MG63 (cell line): ENCODE results near the gene CREB3L2. TPM values are rescaled to one million over a fixed set of nuclear protein-coding genes. Genes with fewer than 3 reads are reported as not detected.
A peak's percentile ranks its signal among the peaks of the same experiment; 100 is the strongest.
"Not testable (repeated sequence)": the region's sequence is repeated elsewhere in the genome, so short reads cannot be mapped to it uniquely, and the experiment has no call there.

Source experiments
- DNase-seq: peaks from one replicate; pipeline ENCODE4 v3.0.0-alpha.2; 2020
- H3K27me3 ChIP-seq: fragments of 250-450 bp; sonication (Bioruptor Pico); 2 replicates; pipeline ENCODE4 v1.5.1; 2020; ENCODE audit warnings: mild to moderate bottlenecking, moderate library complexity
- H3K36me3 ChIP-seq: fragments of 250-450 bp; sonication (Bioruptor Pico); 2 replicates; pipeline ENCODE4 v1.5.1; 2020; ENCODE audit warnings: mild to moderate bottlenecking, moderate library complexity
- H3K4me3 ChIP-seq: fragments of 250-450 bp; sonication (Bioruptor Pico); 2 replicates; pipeline ENCODE4 v1.5.1; 2020; ENCODE audit warnings: mild to moderate bottlenecking, moderate library complexity
- H3K9me3 ChIP-seq: fragments of 250-450 bp; sonication (Bioruptor Pico); 2 replicates; pipeline ENCODE4 v1.5.1; 2020; ENCODE audit warnings: mild to moderate bottlenecking, moderate library complexity
- total RNA-seq: library from RNA; depleted of rRNA; stranded (reverse); fragments of >200 nt; shearing (Covaris generic); gene quantifications from 2 replicates; pipeline ENCODE4 v1.2.3, GENCODE V29; 2014; ENCODE audit warnings: low replicate concordance

Gene CREB3L2
- total RNA-seq, 1 experiment from 2014 or later, result 6.0 TPM

DNA sequence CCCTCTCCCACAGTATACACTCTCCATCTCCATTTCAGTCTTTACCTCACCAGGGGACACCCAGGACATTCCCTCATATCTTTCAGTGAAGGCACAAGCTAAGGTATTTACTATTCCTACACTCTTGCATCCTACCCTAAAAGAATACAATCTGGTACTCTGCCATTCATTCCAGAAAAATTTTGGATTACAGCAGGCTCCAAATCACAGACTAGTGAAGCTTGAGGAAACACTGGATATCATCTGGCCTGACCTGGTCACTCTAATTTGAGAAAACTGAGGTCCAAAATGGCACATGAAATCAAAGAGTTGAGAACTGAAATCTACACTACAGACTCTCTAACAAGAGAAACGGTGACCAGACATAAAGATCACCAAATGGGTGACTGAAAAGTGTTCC lies 61.7 kb downstream of the CREB3L2 start:
- no peak for DNase-seq
- H3K9me3 ChIP-seq, result no peaks in the 10 kb centered on the region
- no peak overlapping the region for H3K4me3 ChIP-seq
- no peaks in the 10 kb centered on the region for H3K36me3 ChIP-seq
- H3K27me3 ChIP-seq, result no peaks in the 10 kb centered on the region

DNA sequence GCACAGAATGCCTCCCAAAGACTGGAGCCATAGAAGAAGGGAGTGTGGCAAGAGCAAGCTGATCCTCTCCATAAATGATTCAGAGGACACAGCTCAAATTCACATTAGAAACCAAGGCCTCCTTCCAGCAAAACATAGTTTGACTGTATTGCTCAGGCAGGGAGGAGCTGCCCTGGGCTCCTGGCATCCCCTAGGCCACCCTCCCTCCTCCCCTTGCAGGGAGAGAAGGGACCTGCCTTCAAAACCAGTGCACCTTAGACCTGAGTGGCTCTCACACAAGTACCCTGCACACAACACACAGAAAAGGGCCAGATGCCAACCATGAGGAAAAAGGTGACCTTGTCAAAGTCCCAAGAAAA lies 64.7 kb downstream of the CREB3L2 start:
- H3K4me3 ChIP-seq, result no peak overlapping the region
- peak; percentile 49 for DNase-seq
- no peaks in the 10 kb centered on the region for H3K9me3 ChIP-seq
- no peaks in the 10 kb centered on the region for H3K36me3 ChIP-seq
- no peaks in the 10 kb centered on the region for H3K27me3 ChIP-seq

DNA sequence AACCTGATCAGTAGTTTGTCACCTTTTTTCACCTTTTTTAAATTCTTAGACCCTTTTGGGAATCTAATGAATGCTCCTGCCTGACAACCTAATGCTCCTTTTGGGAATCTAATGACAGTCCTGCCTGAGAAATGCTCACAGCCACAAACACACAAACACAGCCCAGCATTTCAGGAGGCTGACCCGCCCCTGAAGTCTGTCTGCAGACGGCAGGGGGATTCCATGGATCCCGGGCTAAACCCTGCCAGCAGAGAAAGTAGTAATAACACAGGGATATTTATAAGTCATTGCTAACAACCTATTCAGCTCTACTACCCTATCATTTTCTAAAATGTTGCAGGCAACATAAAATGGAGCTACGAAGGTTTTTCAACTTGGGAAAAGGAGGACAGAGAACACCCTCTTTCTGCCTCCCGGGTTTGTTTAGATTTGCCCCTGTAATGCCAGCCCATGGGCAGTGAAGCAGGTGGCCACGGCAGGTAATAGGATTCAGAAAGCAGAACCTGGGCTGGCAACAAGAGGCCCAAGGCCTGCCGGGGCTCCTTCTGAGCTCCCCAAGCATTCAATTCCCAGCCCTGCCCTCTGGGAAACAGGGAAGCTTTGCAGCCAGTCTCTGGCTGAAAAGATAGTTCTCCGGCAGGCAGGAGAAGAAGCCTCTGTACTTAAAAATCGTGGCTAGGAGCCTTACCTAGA lies 65.2 kb downstream of the CREB3L2 start:
- no peak for DNase-seq
- no peaks in the 10 kb centered on the region for H3K9me3 ChIP-seq
- H3K4me3 ChIP-seq, result no peak overlapping the region
- H3K36me3 ChIP-seq, result no peaks in the 10 kb centered on the region
- H3K27me3 ChIP-seq, result no peaks in the 10 kb centered on the region

DNA sequence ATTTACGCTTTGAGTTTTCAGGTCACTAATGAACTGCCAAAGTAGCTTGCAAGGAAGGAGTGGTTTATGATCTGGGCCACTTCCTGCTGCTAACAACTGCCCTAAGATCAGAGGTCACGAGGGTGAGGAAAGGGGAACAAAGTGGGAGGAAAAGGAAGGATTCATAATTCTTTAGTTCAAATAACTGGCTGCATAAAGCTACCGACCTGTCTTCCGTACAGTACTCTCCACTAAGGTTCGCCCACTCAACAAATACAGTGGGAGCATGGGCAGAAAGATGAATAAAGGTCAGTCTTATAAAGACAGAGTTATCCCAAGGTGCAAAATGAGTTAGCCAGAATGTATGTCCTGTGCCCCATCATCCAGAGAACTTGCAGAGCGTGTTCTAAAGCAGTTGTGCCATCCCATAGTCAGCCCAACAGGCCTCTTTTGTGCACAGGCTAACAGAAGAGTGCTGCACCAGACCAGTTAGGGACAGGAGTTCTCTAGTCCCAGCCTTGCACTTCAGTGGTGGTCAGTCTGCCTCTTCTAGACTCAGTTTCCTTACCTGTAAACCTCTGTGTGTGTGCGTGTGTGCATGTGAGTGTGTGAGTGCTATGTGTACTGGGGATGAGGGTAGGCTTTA lies 65.9 kb downstream of the CREB3L2 start:
- H3K9me3 ChIP-seq, result no peaks in the 10 kb centered on the region
- no peaks in the 10 kb centered on the region for H3K27me3 ChIP-seq
- H3K36me3 ChIP-seq, result no peaks in the 10 kb centered on the region
- DNase-seq, result no peak
- H3K4me3 ChIP-seq, result no peak overlapping the region

DNA sequence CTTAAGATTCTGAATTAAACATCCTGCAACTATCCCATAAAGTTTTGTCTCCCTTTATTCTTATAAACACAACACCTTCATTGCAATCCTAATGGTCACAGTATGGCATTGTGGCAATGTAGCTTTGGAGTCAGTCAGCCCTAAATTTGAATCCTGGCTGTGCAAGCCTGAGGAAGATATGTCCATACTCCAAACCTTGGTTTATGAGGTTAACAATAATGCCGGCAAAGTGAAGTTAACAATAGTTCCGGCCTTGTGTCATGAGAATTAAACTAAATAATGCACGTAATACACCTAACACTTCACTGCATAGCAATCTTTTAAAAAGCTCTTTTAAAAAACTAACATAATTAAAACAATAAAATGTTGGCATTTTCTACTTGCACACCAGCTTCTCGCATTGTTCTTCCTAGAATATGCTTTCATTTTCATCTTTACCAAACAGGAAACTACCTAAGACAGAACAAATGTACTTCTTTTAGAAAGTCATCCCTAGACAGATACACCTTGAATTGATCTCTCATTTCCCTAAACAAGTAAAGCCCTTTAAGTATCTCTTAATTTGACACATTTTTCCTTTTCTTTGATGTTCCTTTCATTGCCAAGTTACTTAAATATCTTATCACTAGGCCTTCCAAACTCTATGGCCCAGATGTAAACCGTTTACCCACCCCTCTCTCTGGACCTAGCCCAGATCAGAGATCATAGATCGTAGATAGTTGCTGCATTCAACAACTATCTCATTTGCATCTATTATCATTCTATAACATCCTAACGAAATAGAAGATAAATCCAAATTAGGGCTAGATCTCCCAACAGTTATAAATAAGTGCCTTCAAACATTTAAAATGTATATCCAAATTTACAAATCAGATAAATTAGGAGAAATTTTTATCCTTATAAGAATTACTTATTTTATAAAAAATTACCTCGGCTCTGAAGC lies 66.7 kb downstream of the CREB3L2 start:
- no peak for DNase-seq
- Histone ChIP-seq H3K36me3 (no peaks in the 10 kb centered on the region), H3K4me3 (no peak overlapping the region), H3K27me3 (no peaks in the 10 kb centered on the region), H3K9me3 (no peaks in the 10 kb centered on the region)

DNA sequence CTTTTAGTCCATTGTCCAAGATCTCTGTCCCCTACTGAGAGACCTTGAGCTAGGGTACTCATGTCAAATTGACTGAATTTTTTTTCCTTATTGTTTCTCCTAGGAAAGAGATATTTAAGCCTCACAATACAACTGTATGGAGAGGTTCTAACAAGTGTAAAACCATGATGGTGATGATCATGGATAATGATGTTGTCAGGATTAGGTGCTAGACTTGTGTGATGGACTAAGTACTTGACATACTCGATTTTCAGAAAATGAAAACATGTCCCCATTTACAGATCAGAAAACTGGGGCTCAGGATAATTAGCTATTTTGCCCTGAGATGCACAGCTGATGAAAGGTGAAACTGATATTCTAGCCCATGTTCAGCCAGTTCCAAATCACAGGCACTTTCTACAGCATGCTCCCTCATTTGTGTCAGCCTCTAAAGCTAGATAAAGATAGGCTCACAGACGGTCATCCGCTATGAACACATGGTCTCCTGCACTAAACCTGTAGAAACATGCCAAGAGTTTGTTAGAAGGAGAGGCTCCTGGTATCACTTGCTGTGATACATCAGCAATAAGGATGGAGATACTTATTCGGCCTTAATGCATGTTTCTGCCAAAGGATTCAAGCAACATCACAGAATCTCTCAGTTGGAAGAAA lies 67.6 kb downstream of the CREB3L2 start:
- Histone ChIP-seq H3K9me3 (no peaks in the 10 kb centered on the region), H3K4me3 (no peak overlapping the region), H3K36me3 (no peaks in the 10 kb centered on the region), H3K27me3 (no peaks in the 10 kb centered on the region)
- DNase-seq, result no peak

DNA sequence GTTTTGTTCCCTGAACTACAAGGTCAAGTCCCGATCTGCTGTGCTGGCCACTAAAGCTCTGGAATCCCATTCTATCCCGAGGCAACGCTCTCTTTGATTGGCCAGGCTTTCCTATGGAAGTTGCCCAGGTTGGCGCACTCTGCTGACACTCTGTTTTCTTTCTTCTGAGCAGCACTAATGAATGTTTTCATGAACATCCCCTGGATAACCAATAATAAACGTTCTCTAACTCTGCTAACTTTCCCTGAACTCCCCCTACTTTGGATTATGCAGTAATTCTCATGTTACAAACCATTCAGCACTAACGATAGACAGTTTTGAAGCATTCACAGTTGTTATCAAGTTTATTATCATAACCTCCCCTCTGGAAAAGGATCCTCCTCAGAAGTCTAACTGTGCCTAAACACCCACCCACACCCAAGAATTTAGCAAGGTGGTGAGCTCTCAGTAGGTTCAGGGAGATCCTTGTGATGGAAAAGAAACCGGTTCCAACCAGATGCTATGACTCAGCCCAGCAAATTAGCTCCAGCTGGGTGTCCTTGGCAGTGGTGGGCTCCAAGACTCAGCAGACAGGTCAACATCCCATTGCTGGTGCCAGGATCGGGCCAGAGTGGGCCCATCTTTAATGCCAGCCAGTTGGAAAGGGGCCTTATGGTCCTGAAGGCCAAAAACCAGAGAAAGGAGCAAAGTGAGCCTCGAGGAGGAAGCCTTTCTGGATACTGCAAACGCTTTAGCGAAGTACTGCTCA lies 68.4 kb downstream of the CREB3L2 start:
- Histone ChIP-seq H3K27me3 (no peaks in the 10 kb centered on the region), H3K9me3 (no peaks in the 10 kb centered on the region), H3K36me3 (no peaks in the 10 kb centered on the region), H3K4me3 (no peak overlapping the region)
- DNase-seq, result peak; percentile 82

DNA sequence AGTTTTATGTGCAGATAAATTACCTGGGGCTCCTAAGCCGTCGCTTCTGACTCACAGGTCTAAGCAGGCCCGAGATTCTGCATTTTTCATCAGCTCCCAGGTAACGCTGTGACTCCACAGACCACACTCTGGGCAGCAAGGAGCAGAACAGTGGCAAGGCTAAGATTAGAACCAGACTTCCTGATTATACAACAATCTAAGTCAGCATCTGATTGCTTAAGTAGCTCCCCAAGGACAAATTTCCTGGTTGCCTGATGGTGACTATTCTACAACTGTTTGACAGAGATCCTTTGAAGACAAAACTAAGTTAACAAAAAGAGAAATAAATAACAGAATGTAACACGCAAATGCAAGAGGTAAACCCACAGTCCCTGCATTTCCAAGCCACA lies 69.0 kb downstream of the CREB3L2 start:
- no peak overlapping the region for H3K4me3 ChIP-seq
- H3K9me3 ChIP-seq, result no peaks in the 10 kb centered on the region
- no peaks in the 10 kb centered on the region for H3K36me3 ChIP-seq
- DNase-seq, result no peak
- H3K27me3 ChIP-seq, result no peaks in the 10 kb centered on the region

DNA sequence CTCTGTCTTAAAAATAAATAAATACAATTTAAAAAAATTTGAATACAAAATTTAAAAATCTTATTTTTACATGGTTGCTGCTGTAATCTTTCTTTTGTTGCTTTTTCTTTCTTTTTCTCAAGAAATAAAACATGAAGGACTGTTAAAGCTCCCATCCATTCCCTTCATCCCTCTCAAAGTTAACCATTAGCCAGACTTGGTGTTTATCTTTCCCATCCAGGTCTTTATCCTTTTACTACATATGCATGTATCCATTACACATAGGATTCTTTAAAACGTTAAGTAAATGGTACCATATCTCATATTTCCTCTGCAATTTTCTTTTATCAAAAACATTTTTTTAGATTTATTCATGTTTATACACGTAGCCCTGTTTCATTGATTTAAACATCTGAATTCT lies 70.1 kb downstream of the CREB3L2 start:
- no peaks in the 10 kb centered on the region for H3K9me3 ChIP-seq
- H3K27me3 ChIP-seq, result no peaks in the 10 kb centered on the region
- DNase-seq, result no peak
- H3K36me3 ChIP-seq, result no peaks in the 10 kb centered on the region
- H3K4me3 ChIP-seq, result no peak overlapping the region

DNA sequence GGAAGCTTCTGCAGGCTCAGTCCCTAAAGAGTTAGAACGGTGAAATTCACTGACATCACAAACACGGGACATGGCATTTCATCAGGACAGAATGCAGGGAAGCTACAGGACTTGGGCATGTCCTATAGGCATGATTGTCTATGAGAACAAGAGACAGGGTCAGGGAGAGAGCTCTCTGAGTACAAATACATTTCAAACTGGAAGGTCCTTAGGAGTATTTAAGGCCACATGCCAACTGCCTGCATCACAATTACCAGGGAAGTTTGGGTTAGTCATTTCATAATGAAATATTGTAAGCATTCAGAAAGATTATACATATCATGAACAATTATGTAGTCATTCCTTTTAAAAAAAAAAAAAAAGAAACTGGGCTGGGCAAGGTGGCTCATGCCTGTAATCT lies 71.3 kb downstream of the CREB3L2 start:
- H3K27me3 ChIP-seq, result no peaks in the 10 kb centered on the region
- DNase-seq, result peak; percentile 69
- peaks cover 4% of the 10 kb centered on the region for H3K36me3 ChIP-seq
- no peaks in the 10 kb centered on the region for H3K9me3 ChIP-seq
- H3K4me3 ChIP-seq, result no peak overlapping the region

DNA sequence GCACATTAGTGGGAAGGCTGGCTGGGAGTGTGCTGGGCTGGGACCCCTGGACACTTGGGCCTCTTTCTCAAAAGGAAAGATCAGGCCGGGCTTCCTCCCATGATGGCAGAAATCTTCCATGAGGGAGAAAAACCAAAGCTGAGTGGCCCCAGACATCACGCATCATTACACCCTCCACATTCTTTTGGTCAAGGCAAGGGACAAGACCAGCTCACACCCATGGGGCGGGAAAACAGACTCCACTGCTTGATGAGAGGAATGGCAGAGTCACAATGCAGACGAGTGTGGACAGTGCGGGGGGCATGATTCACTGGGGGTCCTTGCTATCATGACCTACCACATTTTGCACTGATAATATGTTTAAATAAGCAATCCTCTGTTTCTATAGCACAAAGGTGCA lies 73.3 kb downstream of the CREB3L2 start:
- DNase-seq, result no peak
- no peaks in the 10 kb centered on the region for H3K27me3 ChIP-seq
- H3K36me3 ChIP-seq, result peaks cover 4% of the 10 kb centered on the region
- H3K9me3 ChIP-seq, result no peaks in the 10 kb centered on the region
- no peak overlapping the region for H3K4me3 ChIP-seq

DNA sequence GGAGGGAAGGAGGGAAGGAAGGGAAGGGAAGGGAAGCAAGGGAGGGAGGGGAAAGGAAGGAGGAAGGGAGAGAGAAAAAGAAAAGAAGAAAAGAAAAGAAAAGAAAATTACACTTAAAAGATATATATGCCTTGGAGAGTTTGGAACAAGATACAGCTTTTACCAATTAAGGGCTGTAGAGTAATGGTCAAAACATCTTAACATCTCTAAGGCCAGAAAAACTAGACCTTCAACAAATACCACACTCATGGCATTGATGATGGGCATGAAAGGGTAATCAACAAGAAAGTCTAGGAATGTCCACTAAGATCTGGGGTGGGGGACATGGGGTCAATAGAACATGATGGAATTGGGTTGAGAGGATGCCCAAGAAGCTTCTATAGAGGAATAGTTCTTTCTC lies 74.5 kb downstream of the CREB3L2 start:
- H3K36me3 ChIP-seq, result peaks cover 4% of the 10 kb centered on the region
- H3K27me3 ChIP-seq, result no peaks in the 10 kb centered on the region
- no peak for DNase-seq
- no peaks in the 10 kb centered on the region for H3K9me3 ChIP-seq
- no peak overlapping the region for H3K4me3 ChIP-seq

DNA sequence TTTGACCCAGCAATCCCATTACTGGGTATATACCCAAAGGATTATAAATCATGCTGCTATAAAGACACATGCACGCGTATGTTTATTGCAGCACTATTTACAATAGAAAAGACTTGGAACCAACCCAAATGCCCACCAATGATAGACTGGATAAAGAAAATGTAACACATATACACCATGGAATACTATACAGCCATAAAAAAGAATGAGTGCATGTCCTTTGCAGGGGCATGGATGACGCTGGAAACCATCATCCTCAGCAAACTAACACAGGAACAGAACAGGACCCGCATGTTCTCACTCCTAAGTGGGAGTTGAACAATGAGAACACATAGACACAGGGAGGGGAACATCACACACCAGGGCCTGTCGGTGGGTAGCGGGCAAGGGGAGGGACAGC lies 75.7 kb downstream of the CREB3L2 start:
- H3K4me3 ChIP-seq, H3K36me3 ChIP-seq, DNase-seq, H3K9me3 ChIP-seq, H3K27me3 ChIP-seq: not testable (repeated sequence)

DNA sequence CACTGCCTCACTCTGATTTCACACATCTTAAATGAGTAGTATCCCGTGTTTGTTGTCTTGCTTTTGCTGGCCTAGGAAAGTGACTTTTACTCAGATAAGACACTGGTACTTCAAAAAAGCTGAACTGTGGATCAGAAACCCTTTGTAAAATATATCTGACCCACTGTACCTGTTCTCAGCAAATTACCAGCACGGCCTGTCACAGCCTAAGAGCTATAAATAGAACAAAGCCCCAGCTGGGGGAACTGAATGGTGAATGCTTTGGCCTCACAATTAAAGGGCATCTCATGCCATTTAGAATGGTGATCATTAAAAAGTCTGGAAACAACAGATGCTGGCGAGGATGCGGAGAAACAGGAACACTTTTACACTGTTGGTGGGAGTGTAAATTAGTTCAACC lies 76.1 kb downstream of the CREB3L2 start:
- H3K4me3 ChIP-seq, result no peak overlapping the region
- no peaks in the 10 kb centered on the region for H3K9me3 ChIP-seq
- H3K27me3 ChIP-seq, result no peaks in the 10 kb centered on the region
- peaks cover 4% of the 10 kb centered on the region for H3K36me3 ChIP-seq
- DNase-seq, result no peak

DNA sequence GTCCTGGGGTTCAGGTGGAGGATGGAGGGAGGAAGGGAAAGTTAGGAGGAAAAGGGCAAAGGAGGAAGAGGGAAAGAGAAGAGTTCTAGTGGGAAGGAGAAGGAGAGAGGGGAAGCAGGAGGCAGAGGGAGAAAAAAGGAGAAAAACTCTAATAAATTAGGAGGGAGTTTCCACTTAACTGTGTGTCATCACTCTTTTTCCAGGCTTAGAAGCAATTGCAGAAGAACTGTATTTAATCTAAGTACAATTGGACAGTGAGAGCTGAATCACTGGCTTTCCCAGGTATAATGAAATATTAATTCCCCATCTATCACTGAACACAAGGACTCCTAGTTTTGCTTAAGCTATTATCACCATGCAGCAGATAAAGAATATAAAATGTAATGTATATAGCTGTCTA lies 76.8 kb downstream of the CREB3L2 start:
- H3K36me3 ChIP-seq, result peaks cover 4% of the 10 kb centered on the region
- no peaks in the 10 kb centered on the region for H3K9me3 ChIP-seq
- H3K27me3 ChIP-seq, result no peaks in the 10 kb centered on the region
- no peak overlapping the region for H3K4me3 ChIP-seq
- no peak for DNase-seq

DNA sequence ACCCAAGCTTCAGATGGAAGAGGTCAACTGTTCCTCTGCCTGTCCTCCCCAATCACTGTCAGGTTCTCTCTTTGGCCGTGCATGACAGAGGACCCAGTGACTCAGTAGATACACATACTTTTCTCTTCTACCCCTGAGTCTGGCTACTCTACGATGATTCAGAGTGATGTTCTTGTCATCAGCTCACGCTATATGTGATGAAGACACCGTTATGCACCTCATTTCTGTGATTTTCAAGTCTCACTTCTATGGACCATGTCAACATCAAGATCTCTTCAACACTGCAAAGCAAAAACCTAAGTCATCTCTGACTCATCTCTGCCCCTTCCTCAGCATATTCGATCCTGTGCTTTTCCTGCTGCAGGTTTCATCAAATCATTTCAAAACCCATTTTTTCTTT lies 78.5 kb downstream of the CREB3L2 start:
- peaks cover 4% of the 10 kb centered on the region for H3K36me3 ChIP-seq
- H3K9me3 ChIP-seq, result no peaks in the 10 kb centered on the region
- no peak for DNase-seq
- H3K27me3 ChIP-seq, result no peaks in the 10 kb centered on the region
- H3K4me3 ChIP-seq, result no peak overlapping the region
